Measurements from ENCODE around the gene CCDC116.

Gene CCDC116

GRCh38 chr22:21677606-21678443 is 45.3 kb downstream of the CCDC116 start:
- TF ChIP-seq TAF1 (IDR thresholded peaks at IDR 0.05; ENCODE audit: borderline replicate concordance, insufficient read depth, low read length) (no peak), SIN3A (IDR thresholded peaks at IDR 0.05; ENCODE audit: borderline replicate concordance, insufficient read depth, low read length) (no peak), POLR2AphosphoS5 (IDR thresholded peaks at IDR 0.05; ENCODE audit: low read depth, low read length) (no peak), FOXP2 (optimal IDR thresholded peaks at IDR 0.05; ENCODE audit: borderline replicate concordance, extremely low read depth, extremely low read length, insufficient read depth) (no peak), REST (IDR thresholded peaks at IDR 0.05; ENCODE audit: insufficient read depth in 1 of 2, low read depth in 2 of 2, low read length in 2 of 2) (no peak)

GRCh38 chr22:21679383-21679782 is 46.8 kb downstream of the CCDC116 start:
- TF ChIP-seq SIN3A (IDR thresholded peaks at IDR 0.05; ENCODE audit: borderline replicate concordance, insufficient read depth, low read length) (no peak), REST (IDR thresholded peaks at IDR 0.05; ENCODE audit: insufficient read depth in 1 of 2, low read depth in 2 of 2, low read length in 2 of 2) (no peak), TAF1 (IDR thresholded peaks at IDR 0.05; ENCODE audit: borderline replicate concordance, insufficient read depth, low read length) (no peak), FOXP2 (optimal IDR thresholded peaks at IDR 0.05; ENCODE audit: borderline replicate concordance, extremely low read depth, extremely low read length, insufficient read depth) (no peak), POLR2AphosphoS5 (IDR thresholded peaks at IDR 0.05; ENCODE audit: low read depth, low read length) (no peak)

- TF ChIP-seq FOXP2 (optimal IDR thresholded peaks at IDR 0.05; ENCODE audit: borderline replicate concordance, extremely low read depth, extremely low read length, insufficient read depth) (no peak), REST (IDR thresholded peaks at IDR 0.05; ENCODE audit: insufficient read depth in 1 of 2, low read depth in 2 of 2, low read length in 2 of 2) (no peak), POLR2AphosphoS5 (IDR thresholded peaks at IDR 0.05; ENCODE audit: low read depth, low read length) (no peak), SIN3A (IDR thresholded peaks at IDR 0.05; ENCODE audit: borderline replicate concordance, insufficient read depth, low read length) (no peak), TAF1 (IDR thresholded peaks at IDR 0.05; ENCODE audit: borderline replicate concordance, insufficient read depth, low read length) (no peak)
Observed at GRCh38 chr22:21680830-21681565, 48.4 kb downstream of the CCDC116 start.

GRCh38 chr22:21681566-21682370 is 49.2 kb downstream of the CCDC116 start:
- TF ChIP-seq TAF1 (IDR thresholded peaks at IDR 0.05; ENCODE audit: borderline replicate concordance, insufficient read depth, low read length) (no peak), SIN3A (IDR thresholded peaks at IDR 0.05; ENCODE audit: borderline replicate concordance, insufficient read depth, low read length) (no peak), REST (IDR thresholded peaks at IDR 0.05; ENCODE audit: insufficient read depth in 1 of 2, low read depth in 2 of 2, low read length in 2 of 2) (no peak), POLR2AphosphoS5 (IDR thresholded peaks at IDR 0.05; ENCODE audit: low read depth, low read length) (no peak), FOXP2 (optimal IDR thresholded peaks at IDR 0.05; ENCODE audit: borderline replicate concordance, extremely low read depth, extremely low read length, insufficient read depth) (no peak)
